ENCODE results near the gene ZDHHC3. TPM values are rescaled to one million over a fixed set of nuclear protein-coding genes. Genes with fewer than 3 reads are reported as not detected.

Gene ZDHHC3
- total RNA-seq, 1 donor from 2014 or later = 41.2 TPM

GRCh38 chr3:44927371-44927770 is 48.6 kb downstream of the ZDHHC3 start:
- Histone ChIP-seq H3K4me2 (no peak overlapping the region), H3K4me1 (peaks cover 13% of the 10 kb centered on the region), H3K36me3 (no peaks in the 10 kb centered on the region), H4K20me1 (ENCODE audit: low read depth) (no peaks in the 10 kb centered on the region), H2AFZ (replicated peaks) (no peak overlapping the region), H3K27me3 (no peaks in the 10 kb centered on the region), H3K9ac (no peak overlapping the region), H3F3A (ENCODE audit: low read depth) (peaks cover 9% of the 10 kb centered on the region), H3K27ac (no peak overlapping the region), H3K4me3 (no peak overlapping the region), H3K9me3 (ENCODE audit: low read depth) (no peaks in the 10 kb centered on the region), H3K79me2 (ENCODE audit: low read depth) (no peaks in the 10 kb centered on the region)
- Mint-ChIP-seq H3K27me3 (ENCODE audit: insufficient read depth, low read depth) (peaks cover 2% of the 10 kb centered on the region), H3K27ac (peak overlapping the region; percentile 79), H3K4me3 (no peak overlapping the region), H3K9me3 (no peaks in the 10 kb centered on the region), H3K4me1 (peaks cover 10% of the 10 kb centered on the region), H3K36me3 (peaks cover 19% of the 10 kb centered on the region)
- TF ChIP-seq EZH2phosphoT487 (IDR thresholded peaks at IDR 0.05) = no peak
- TF ChIP-seq EZH2 (IDR thresholded peaks at IDR 0.05) = no peak
- no peak for TF ChIP-seq CTCF (IDR thresholded peaks at IDR 0.05)
- no peak for DNase-seq (ENCODE audit: low spot score)

GRCh38 chr3:44926921-44927320 is 49.1 kb downstream of the ZDHHC3 start:
- Histone ChIP-seq H3K9ac (no peak overlapping the region), H3K27me3 (no peaks in the 10 kb centered on the region), H3K4me2 (no peak overlapping the region), H3K36me3 (no peaks in the 10 kb centered on the region), H3K9me3 (ENCODE audit: low read depth) (no peaks in the 10 kb centered on the region), H3K4me1 (peaks cover 9% of the 10 kb centered on the region), H4K20me1 (ENCODE audit: low read depth) (no peaks in the 10 kb centered on the region), H3K27ac (no peak overlapping the region), H3F3A (ENCODE audit: low read depth) (peaks cover 4% of the 10 kb centered on the region), H3K79me2 (ENCODE audit: low read depth) (no peaks in the 10 kb centered on the region), H2AFZ (replicated peaks) (no peak overlapping the region), H3K4me3 (no peak overlapping the region)
- H3K27ac Mint-ChIP-seq = peak overlapping the region; percentile 79
- H3K4me1 Mint-ChIP-seq = peaks cover 5% of the 10 kb centered on the region
- no peak overlapping the region for H3K4me3 Mint-ChIP-seq
- H3K9me3 Mint-ChIP-seq = no peaks in the 10 kb centered on the region
- TF ChIP-seq CTCF (IDR thresholded peaks at IDR 0.05) (no peak), EZH2 (IDR thresholded peaks at IDR 0.05) (no peak), EZH2phosphoT487 (IDR thresholded peaks at IDR 0.05) (no peak)
- H3K27me3 Mint-ChIP-seq (ENCODE audit: insufficient read depth, low read depth) = peaks cover 2% of the 10 kb centered on the region
- no peak for DNase-seq (ENCODE audit: low spot score)
- H3K36me3 Mint-ChIP-seq = peaks cover 19% of the 10 kb centered on the region

GRCh38 chr3:44926172-44926571 is 49.8 kb downstream of the ZDHHC3 start:
- no peaks in the 10 kb centered on the region for H3K36me3 ChIP-seq

More at GRCh38 chr3:44926172-44926571, 49.8 kb downstream of the ZDHHC3 start:
- H3K4me2 ChIP-seq = no peak overlapping the region
- no peak overlapping the region for H3K27ac ChIP-seq
- TF ChIP-seq EZH2phosphoT487 (IDR thresholded peaks at IDR 0.05) (no peak), CTCF (IDR thresholded peaks at IDR 0.05) (peak; percentile 46)
- Mint-ChIP-seq H3K4me3 (no peak overlapping the region), H3K27me3 (ENCODE audit: insufficient read depth, low read depth) (peaks cover 2% of the 10 kb centered on the region), H3K27ac (no peak overlapping the region), H3K4me1 (no peaks in the 10 kb centered on the region), H3K36me3 (peaks cover 19% of the 10 kb centered on the region), H3K9me3 (no peaks in the 10 kb centered on the region)
- H2AFZ ChIP-seq (replicated peaks) = no peak overlapping the region
- no peaks in the 10 kb centered on the region for H3K27me3 ChIP-seq
- H3K9me3 ChIP-seq (ENCODE audit: low read depth) = no peaks in the 10 kb centered on the region
- DNase-seq (ENCODE audit: low spot score) = peak; percentile 28
- no peaks in the 10 kb centered on the region for H4K20me1 ChIP-seq (ENCODE audit: low read depth)
- H3K4me1 ChIP-seq = peaks cover 1% of the 10 kb centered on the region
- H3K79me2 ChIP-seq (ENCODE audit: low read depth) = no peaks in the 10 kb centered on the region
- no peaks in the 10 kb centered on the region for H3F3A ChIP-seq (ENCODE audit: low read depth)
- no peak overlapping the region for H3K4me3 ChIP-seq
- H3K9ac ChIP-seq = no peak overlapping the region

Measured in neural progenitor cell (in vitro differentiated cells).